Mammary epithelial cell (primary cell): ENCODE data around the gene PKD1.

Experiments used
- CTCF ChIP-seq, 2 donors: IDR thresholded peaks in 1 of 2; conservative IDR thresholded peaks in 1 of 2; 2 replicates each; pipeline ENCODE4 v1.5.1; 2011 to 2012; ENCODE audit warnings: inconsistent platforms in 2 of 2, low read length in 2 of 2, mild to moderate bottlenecking in 2 of 2, control low read depth in 1 of 2, low read depth in 1 of 2; ENCODE audit not compliant: insufficient read depth in 1 of 2; ENCODE audit errors: extremely low read depth in 1 of 2
- EZH2 ChIP-seq: IDR thresholded peaks from 2 replicates; pipeline ENCODE4 v1.6.1; 2012; ENCODE audit warnings: low read length, inconsistent platforms, borderline replicate concordance

- no peak for TF ChIP-seq CTCF (conservative IDR thresholded peaks at IDR 0.05 in 1 of 2, IDR thresholded peaks at IDR 0.05 in 1 of 2; ENCODE audit: extremely low read depth in 1 of 2, insufficient read depth in 1 of 2, low read depth in 1 of 2, low read length in 2 of 2)
- TF ChIP-seq EZH2, result no peak
These were observed 60.1 kb downstream of the PKD1 start for GRCh38 chr16:2075631-2076030.
